NB4 (cell line): ENCODE measurements around the gene PGBD5.

Source experiments
- CTCF ChIP-seq: IDR thresholded peaks from one replicate; pipeline ENCODE4 v1.5.1; 2012; ENCODE audit warnings: low read depth, low read length
- MAX ChIP-seq: IDR thresholded peaks from 2 replicates; pipeline ENCODE4 v1.6.1; 2011; ENCODE audit warnings: low read depth, low read length
- POLR2A ChIP-seq: IDR thresholded peaks from 2 replicates; pipeline ENCODE4 v1.6.1; 2011; ENCODE audit warnings: mild to moderate bottlenecking; ENCODE audit not compliant: insufficient read length; ENCODE audit errors: extremely low read depth

- TF ChIP-seq CTCF (no peak), POLR2A (no peak), MAX (no peak)
These were observed 77.6 kb downstream of the PGBD5 start for GRCh38 chr1:230348386-230349019.
